Measurements from ENCODE around the gene ROR2. TPM values are rescaled to one million over a fixed set of nuclear protein-coding genes. Genes with fewer than 3 reads are reported as not detected.

Gene ROR2
- total and polyA plus RNA-seq, 11 donors: 0.18 to 9.0 (median 0.49) TPM

GRCh38 chr9:91967259-91967658, 17.2 kb upstream of the ROR2 start:
- WGBS, 4 donors: 77 to 91% (median 90%) methylated on average over 3 of the region's 3 CpGs
- DNase-seq (no peak), ATAC-seq (no peak)
- Histone ChIP-seq H3K27me3 (peaks cover 0 to 46% (median 0%) of the 10 kb centered on the region in 9 donors), H3K4me3 (no peak overlapping the region), H3K9me3 (peaks cover 0 to 9% (median 0%) of the 10 kb centered on the region in 12 donors), H3K36me3 (no peaks in the 10 kb centered on the region), H3K27ac (no peak overlapping the region), H3K4me1 (no peaks in the 10 kb centered on the region)
- TF ChIP-seq POLR2A (IDR thresholded peaks at IDR 0.05): no peak
- TF ChIP-seq, protein P1, sequence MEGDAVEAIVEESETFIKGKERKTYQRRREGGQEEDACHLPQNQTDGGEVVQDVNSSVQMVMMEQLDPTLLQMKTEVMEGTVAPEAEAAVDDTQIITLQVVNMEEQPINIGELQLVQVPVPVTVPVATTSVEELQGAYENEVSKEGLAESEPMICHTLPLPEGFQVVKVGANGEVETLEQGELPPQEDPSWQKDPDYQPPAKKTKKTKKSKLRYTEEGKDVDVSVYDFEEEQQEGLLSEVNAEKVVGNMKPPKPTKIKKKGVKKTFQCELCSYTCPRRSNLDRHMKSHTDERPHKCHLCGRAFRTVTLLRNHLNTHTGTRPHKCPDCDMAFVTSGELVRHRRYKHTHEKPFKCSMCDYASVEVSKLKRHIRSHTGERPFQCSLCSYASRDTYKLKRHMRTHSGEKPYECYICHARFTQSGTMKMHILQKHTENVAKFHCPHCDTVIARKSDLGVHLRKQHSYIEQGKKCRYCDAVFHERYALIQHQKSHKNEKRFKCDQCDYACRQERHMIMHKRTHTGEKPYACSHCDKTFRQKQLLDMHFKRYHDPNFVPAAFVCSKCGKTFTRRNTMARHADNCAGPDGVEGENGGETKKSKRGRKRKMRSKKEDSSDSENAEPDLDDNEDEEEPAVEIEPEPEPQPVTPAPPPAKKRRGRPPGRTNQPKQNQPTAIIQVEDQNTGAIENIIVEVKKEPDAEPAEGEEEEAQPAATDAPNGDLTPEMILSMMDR (IDR thresholded peaks at IDR 0.05): no peak
- intact Hi-C loops (cut with DNase I): no loop called here

DNA sequence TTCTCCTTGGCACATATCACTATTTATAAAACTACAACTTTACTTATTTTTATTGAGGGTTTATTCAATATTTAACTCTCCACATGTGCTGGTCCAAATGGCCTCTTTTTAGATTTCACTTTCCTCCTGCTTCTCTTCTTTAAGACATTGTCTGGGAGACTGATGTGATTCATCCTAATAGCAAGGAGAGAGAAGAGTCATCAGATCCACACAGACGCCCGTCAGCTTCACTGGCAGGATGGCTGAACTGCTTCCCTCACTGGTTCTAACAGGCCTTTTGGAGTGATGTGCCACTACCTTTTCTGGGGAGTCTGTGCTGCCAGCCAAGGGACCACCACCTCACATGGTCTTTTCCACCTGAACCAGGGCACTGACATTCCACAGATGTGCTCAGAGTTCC, 16.5 kb upstream of the ROR2 start:
- no peak for DNase-seq
- no peaks in the 10 kb centered on the region for H3K4me1 ChIP-seq
- TF ChIP-seq, protein P1 (IDR thresholded peaks at IDR 0.05): no peak
- no peak for TF ChIP-seq POLR2A (IDR thresholded peaks at IDR 0.05)
- H3K9me3 ChIP-seq: peaks cover 0 to 9% (median 0%) of the 10 kb centered on the region in 12 donors
- no peaks in the 10 kb centered on the region for H3K36me3 ChIP-seq
- ATAC-seq: no peak
- WGBS, 4 donors: 73 to 87% (median 84%) methylated on average over 2 of the region's 2 CpGs
- intact Hi-C loops (cut with DNase I): no loop called here
- H3K4me3 ChIP-seq: no peak overlapping the region
- peaks cover 0 to 38% (median 0%) of the 10 kb centered on the region in 9 donors for H3K27me3 ChIP-seq
- no peak overlapping the region for H3K27ac ChIP-seq

- WGBS, 4 donors: 48 to 67% (median 61%) methylated on average over 2 of the region's 2 CpGs
- Histone ChIP-seq H3K27me3 (peaks cover 0 to 20% (median 0%) of the 10 kb centered on the region in 9 donors), H3K4me1 (no peaks in the 10 kb centered on the region), H3K9me3 (peaks cover 0 to 22% (median 0%) of the 10 kb centered on the region in 12 donors), H3K27ac (no peak overlapping the region), H3K4me3 (no peak overlapping the region), H3K36me3 (no peaks in the 10 kb centered on the region)
- intact Hi-C loops (cut with DNase I): no loop called here
- DNase-seq (no peak), ATAC-seq (no peak)
- TF ChIP-seq, protein P1 (IDR thresholded peaks at IDR 0.05): no peak
- TF ChIP-seq POLR2A (IDR thresholded peaks at IDR 0.05): no peak
Measured at GRCh38 chr9:91963711-91964240, 13.7 kb upstream of the ROR2 start.

- H3K9me3 ChIP-seq: peaks cover 0 to 22% (median 0%) of the 10 kb centered on the region in 12 donors
- no peaks in the 10 kb centered on the region for H3K36me3 ChIP-seq
- no peaks in the 10 kb centered on the region for H3K27me3 ChIP-seq
- WGBS, 4 donors: 78 to 92% (median 87%) methylated on average over 1 of the region's 1 CpG
- no peak overlapping the region for H3K27ac ChIP-seq
- DNase-seq (no peak), ATAC-seq (no peak)
- H3K4me1 ChIP-seq: no peaks in the 10 kb centered on the region
- H3K4me3 ChIP-seq: no peak overlapping the region
- TF ChIP-seq, protein P1 (IDR thresholded peaks at IDR 0.05): no peak
- no peak for TF ChIP-seq POLR2A (IDR thresholded peaks at IDR 0.05)
- intact Hi-C loops (cut with DNase I): no loop called here
Measured at GRCh38 chr9:91960367-91960766, 10.3 kb upstream of the ROR2 start.

All from heart left ventricle (tissue), 16 donors.